Muscle layer of duodenum (tissue), 2 donors: ENCODE data around the gene TAF12.
"Not testable (repeated sequence)": the region's sequence is repeated elsewhere in the genome, so short reads cannot be mapped to it uniquely, and the experiment has no call there.

Source experiments
- H3K27ac ChIP-seq: one replicate; pipeline ENCODE4 v1.7.0; 2013; ENCODE audit warnings: mild to moderate bottlenecking, low read length
- H3K27me3 ChIP-seq: one replicate; pipeline ENCODE4 v1.7.0; 2013; ENCODE audit warnings: low read depth, mild to moderate bottlenecking, control low read depth, low read length
- H3K36me3 ChIP-seq, 2 donors: one replicate each; pipeline ENCODE4 v1.7.0; 2013; ENCODE audit warnings: low read length in 2 of 2, control low read depth in 1 of 2, mild to moderate bottlenecking in 1 of 2; ENCODE audit not compliant: insufficient read depth in 2 of 2, control insufficient read depth in 1 of 2
- H3K4me1 ChIP-seq, 2 donors: one replicate each; pipeline ENCODE4 v1.7.0; 2013; ENCODE audit warnings: low read length in 2 of 2, mild to moderate bottlenecking in 2 of 2, control low read depth in 1 of 2, moderate library complexity in 1 of 2; ENCODE audit not compliant: insufficient read depth in 2 of 2, control insufficient read depth in 1 of 2
- H3K4me3 ChIP-seq, 2 donors: one replicate each; pipeline ENCODE4 v1.7.0; 2013; ENCODE audit warnings: low read length in 2 of 2, low read depth in 1 of 2, mild to moderate bottlenecking in 1 of 2
- H3K9me3 ChIP-seq, 2 donors: one replicate each; pipeline ENCODE4 v1.7.0; 2013; ENCODE audit warnings: low read length in 2 of 2, control low read depth in 1 of 2, mild to moderate bottlenecking in 1 of 2; ENCODE audit not compliant: control insufficient read depth in 1 of 2
- donor health status: healthy.

TAF12 gene

GRCh38 chr1:28595412-28596191 is 47.3 kb downstream of the TAF12 start:
- H3K4me3 ChIP-seq: no peak overlapping the region
- H3K36me3 ChIP-seq: peaks cover 0 to 3% of the 10 kb centered on the region in 2 donors
- H3K4me1 ChIP-seq: peaks cover 0 to 5% of the 10 kb centered on the region in 2 donors
- no peaks in the 10 kb centered on the region for H3K27me3 ChIP-seq
- H3K9me3 ChIP-seq: no peaks in the 10 kb centered on the region
- no peak overlapping the region for H3K27ac ChIP-seq

GRCh38 chr1:28594686-28595411 is 48.0 kb downstream of the TAF12 start:
- H3K4me1 ChIP-seq, H3K9me3 ChIP-seq, H3K4me3 ChIP-seq, H3K36me3 ChIP-seq, H3K27me3 ChIP-seq, H3K27ac ChIP-seq: not testable (repeated sequence)

- H3K36me3 ChIP-seq, H3K27me3 ChIP-seq, H3K4me1 ChIP-seq, H3K9me3 ChIP-seq, H3K4me3 ChIP-seq, H3K27ac ChIP-seq: not testable (repeated sequence)
These were observed 48.9 kb downstream of the TAF12 start for GRCh38 chr1:28593988-28594356.

GRCh38 chr1:28592321-28593071 is 50.4 kb downstream of the TAF12 start:
- Histone ChIP-seq H3K27me3 (no peaks in the 10 kb centered on the region), H3K4me3 (peak overlapping the region; percentile 57 to 66), H3K4me1 (peaks cover 0 to 5% of the 10 kb centered on the region in 2 donors), H3K9me3 (no peaks in the 10 kb centered on the region), H3K36me3 (no peaks in the 10 kb centered on the region), H3K27ac (no peak overlapping the region)

DNA sequence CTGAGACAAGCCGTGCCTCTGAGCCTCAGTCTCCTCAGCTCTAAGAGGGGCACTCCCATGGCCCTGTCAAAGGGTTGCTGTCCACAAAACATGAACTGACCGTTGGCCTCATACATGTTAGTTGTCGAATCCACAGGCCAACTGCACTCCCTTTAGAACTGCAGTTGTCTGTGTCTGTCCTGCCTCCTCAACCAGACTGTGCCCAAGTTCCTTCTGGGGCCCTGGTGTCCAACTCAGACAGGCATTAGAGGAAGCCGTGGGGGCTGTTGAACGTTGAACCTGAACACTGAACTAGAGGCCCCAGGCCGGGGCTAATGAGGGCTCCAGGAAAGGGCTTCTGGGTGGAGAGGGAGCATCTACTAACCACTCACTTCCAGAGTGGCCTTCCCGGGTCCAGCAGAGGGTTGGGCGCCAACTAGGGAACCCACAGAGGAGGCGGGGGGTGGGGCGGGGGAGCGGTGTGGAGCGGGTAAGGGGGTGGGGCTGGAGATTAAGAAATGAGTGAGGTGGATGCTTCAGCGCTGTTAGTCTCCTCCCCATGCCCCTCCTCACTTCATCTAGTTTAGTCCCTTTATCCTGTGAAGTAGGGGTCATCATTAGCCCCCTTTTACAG is 51.1 kb downstream of the TAF12 start, which contains the start of gene RAB42:
Gene RAB42, plus strand, starts transcription at position 558 of the 613 bp plus-strand sequence. CDS start 247 bp downstream, outside the sequence.
- Histone ChIP-seq H3K9me3 (no peaks in the 10 kb centered on the region), H3K27ac (no peak within 1 kb of the TSS), H3K36me3 (no peaks in the 10 kb centered on the region), H3K27me3 (no peaks in the 10 kb centered on the region), H3K4me1 (peaks cover 0 to 5% of the 10 kb centered on the region in 2 donors), H3K4me3 (peak within 1 kb of the TSS; percentile 57 to 66)

GRCh38 chr1:28586585-28587391 is 56.1 kb downstream of the TAF12 start:
- not testable (repeated sequence) for H3K4me3 ChIP-seq, H3K9me3 ChIP-seq, H3K36me3 ChIP-seq, H3K27ac ChIP-seq, H3K27me3 ChIP-seq, H3K4me1 ChIP-seq

- H3K4me1 ChIP-seq: peaks cover 7 to 16% of the 10 kb centered on the region in 2 donors
- no peaks in the 10 kb centered on the region for H3K27me3 ChIP-seq
- H3K9me3 ChIP-seq: no peaks in the 10 kb centered on the region
- H3K36me3 ChIP-seq: peaks cover 23 to 26% of the 10 kb centered on the region in 2 donors
- peak overlapping the region; percentile 90 for H3K27ac ChIP-seq
- H3K4me3 ChIP-seq: peak overlapping the region; percentile 87 to 96
These were observed 60.6 kb downstream of the TAF12 start for GRCh38 chr1:28582248-28582615.

DNA sequence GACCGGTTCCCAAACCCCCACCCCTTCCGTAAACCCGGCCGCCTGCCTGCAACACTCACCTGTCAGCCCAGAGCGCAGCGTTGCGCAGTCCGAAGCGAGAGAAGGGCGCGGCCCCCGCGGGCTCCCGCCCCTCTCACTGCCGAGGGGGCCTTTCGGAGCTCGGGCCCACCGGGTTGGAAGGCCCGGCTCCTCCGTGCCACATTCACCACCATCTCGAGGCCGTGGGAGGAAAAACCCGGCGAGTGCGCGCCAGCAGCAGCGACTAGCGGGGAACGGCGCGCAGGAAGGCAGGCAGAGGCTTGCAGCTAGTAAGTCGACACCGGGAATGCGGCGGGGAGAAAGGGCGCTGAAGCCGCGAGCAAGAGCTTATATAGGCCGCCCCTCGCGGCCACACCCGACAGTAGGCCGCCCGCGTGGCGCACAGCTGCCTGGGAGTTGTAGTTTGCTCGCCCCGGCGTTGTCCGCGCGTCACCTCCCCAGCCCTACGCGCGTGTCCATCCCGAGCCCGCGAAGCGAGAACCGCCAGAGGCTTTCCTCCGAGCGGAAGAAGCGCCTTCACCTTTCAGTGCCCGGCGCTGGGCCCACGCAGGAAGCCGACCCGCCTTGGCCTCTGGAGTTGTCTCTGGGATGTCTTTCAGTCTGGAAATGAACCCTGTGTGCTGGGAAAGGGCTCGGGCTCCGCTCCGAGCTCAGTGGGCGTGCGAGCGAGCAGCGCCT is 61.2 kb downstream of the TAF12 start:
- Histone ChIP-seq H3K4me1 (peaks cover 7 to 16% of the 10 kb centered on the region in 2 donors), H3K4me3 (peak overlapping the region; percentile 87 to 96), H3K36me3 (peaks cover 27 to 30% of the 10 kb centered on the region in 2 donors), H3K27me3 (no peaks in the 10 kb centered on the region), H3K27ac (peak overlapping the region; percentile 90), H3K9me3 (no peaks in the 10 kb centered on the region)

DNA sequence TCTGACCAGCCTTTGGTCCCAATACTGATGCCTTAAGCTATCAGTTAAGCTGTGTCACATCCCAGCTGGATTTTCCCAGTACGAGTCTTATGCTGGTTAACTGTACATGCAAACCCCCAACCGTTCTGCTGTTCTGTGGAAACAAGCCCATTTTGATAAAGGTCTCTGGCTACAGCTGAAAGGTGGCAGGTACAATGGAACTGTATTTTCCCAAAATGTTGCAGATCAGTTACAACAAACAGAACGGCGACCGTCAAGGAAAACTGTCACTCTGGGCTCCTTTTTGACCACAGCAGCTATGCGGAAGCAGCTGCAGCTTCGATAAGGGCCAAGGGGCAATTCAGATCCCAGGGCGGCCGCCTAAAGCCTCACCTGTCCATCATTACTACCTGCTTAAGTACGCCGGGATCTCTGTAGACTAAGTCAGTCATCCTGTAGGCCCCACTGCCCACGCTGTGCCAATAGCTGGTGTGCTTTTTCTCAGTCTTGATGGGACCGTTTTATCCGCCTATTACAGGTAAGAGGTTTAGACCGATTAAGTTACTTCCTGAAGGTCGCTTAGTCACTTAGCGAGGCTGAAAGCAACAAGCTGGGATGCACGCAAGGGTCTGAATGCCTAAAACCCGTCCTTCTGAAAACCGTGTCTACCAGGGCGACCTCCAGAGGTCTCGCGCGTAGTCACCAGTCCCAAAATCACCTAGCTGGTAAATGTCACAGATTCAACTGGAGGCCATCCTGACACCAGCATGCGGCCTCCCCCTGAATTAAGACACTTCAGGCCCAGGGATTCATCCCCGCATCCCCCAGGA is 61.9 kb downstream of the TAF12 start:
- Histone ChIP-seq H3K4me1 (peaks cover 7 to 16% of the 10 kb centered on the region in 2 donors), H3K36me3 (peaks cover 27 to 30% of the 10 kb centered on the region in 2 donors), H3K27me3 (no peaks in the 10 kb centered on the region), H3K4me3 (peak overlapping the region; percentile 87 to 96), H3K27ac (peak overlapping the region; percentile 66), H3K9me3 (no peaks in the 10 kb centered on the region)
